Measurements from ENCODE around the gene LRRC4C.

DNA sequence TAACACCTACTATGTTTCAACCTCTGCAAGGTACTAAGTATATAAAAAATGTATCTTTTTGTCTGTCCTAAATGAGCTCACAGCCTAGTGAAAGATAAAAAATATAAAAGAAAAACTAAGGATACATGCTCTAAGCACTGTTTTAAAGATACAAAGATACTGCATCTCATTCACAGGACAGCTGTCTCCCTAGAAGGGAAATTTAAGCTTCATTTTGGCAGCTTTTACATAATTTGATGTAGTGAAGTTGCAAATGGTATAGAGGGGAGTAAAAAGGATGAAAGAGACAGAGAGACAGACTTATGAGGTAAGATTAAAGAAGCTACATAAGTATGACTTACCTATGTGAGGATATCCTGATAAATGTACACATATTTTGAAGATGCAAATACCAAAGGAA lies 53.6 kb downstream of the LRRC4C start:
- TF ChIP-seq, protein P1, sequence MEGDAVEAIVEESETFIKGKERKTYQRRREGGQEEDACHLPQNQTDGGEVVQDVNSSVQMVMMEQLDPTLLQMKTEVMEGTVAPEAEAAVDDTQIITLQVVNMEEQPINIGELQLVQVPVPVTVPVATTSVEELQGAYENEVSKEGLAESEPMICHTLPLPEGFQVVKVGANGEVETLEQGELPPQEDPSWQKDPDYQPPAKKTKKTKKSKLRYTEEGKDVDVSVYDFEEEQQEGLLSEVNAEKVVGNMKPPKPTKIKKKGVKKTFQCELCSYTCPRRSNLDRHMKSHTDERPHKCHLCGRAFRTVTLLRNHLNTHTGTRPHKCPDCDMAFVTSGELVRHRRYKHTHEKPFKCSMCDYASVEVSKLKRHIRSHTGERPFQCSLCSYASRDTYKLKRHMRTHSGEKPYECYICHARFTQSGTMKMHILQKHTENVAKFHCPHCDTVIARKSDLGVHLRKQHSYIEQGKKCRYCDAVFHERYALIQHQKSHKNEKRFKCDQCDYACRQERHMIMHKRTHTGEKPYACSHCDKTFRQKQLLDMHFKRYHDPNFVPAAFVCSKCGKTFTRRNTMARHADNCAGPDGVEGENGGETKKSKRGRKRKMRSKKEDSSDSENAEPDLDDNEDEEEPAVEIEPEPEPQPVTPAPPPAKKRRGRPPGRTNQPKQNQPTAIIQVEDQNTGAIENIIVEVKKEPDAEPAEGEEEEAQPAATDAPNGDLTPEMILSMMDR (IDR thresholded peaks at IDR 0.05) = no peak
- TF ChIP-seq POLR2AphosphoS5 (IDR thresholded peaks at IDR 0.05) = no peak
- no peak for TF ChIP-seq POLR2A (IDR thresholded peaks at IDR 0.05)
